Hematopoietic multipotent progenitor cell treated with erythropoietin and hydrocortisone succinate and interleukin-3 and kit ligand, for 6 days (in vitro differentiated cells): ENCODE measurements around the gene PYY.
"Not testable (repeated sequence)": the region's sequence is repeated elsewhere in the genome, so short reads cannot be mapped to it uniquely, and the experiment has no call there.

Experiments used
- DNase-seq: peaks from one replicate; pipeline ENCODE4 v3.0.0-alpha.2; 2015

Gene PYY

DNA sequence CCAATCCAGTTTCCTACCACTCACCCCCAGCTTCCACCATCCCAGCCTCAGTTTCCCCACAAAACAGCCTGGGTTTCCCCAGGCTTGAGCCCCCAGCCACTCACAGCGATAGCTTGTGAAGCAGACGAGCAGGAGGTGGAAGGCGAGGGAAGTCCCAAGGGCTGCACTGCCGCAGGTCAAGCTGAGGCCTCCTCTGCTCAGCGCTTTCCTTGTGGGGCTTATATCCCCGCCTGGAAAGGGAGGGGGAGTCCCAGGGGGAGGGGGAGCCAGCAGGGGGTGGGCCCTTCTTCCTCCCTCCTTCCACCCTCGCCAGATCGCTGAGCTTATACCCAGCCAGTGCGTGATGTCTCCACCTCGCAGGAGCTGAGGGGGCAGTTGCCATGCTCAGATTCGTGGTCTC is at the start of gene PYY:
Gene PYY (minus strand): TSS at position 195 of the 400 bp plus-strand sequence. CDS start 457 bp downstream, outside the sequence.
- DNase-seq = no peak

GRCh38 chr17:44002141-44002848 is 48.6 kb upstream of the PYY start:
- DNase-seq = no peak

- DNase-seq = no peak
Measured at GRCh38 chr17:44001461-44001920, 47.8 kb upstream of the PYY start.

DNA sequence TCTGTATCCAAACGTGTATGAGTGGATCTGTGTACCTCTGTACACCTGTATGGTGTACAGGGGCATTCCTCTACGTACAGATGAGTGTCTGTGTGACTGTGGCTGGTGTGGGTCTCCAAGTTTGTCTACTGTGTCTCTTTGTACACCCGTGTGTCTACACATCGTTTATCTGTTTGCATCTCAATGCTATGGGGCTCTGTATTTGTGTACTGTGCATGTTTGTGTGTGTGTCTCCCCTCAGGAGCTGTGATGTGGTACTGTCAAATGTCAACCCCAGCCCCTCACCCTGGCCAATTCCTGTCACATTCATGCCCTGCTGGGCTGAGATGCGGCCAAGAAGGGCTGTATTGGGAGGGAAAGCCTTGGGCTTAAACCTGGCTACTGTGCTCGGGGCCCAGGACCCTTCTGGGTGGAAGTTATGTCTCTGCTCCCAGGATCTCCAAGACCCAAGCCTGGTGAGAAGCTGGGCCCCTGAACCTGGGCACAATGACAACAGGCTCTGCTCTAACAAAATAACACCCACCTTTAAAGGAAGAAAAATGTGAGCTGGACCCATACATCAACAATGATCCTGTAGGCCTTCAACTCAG is 47.2 kb upstream of the PYY start:
- DNase-seq = no peak

DNA sequence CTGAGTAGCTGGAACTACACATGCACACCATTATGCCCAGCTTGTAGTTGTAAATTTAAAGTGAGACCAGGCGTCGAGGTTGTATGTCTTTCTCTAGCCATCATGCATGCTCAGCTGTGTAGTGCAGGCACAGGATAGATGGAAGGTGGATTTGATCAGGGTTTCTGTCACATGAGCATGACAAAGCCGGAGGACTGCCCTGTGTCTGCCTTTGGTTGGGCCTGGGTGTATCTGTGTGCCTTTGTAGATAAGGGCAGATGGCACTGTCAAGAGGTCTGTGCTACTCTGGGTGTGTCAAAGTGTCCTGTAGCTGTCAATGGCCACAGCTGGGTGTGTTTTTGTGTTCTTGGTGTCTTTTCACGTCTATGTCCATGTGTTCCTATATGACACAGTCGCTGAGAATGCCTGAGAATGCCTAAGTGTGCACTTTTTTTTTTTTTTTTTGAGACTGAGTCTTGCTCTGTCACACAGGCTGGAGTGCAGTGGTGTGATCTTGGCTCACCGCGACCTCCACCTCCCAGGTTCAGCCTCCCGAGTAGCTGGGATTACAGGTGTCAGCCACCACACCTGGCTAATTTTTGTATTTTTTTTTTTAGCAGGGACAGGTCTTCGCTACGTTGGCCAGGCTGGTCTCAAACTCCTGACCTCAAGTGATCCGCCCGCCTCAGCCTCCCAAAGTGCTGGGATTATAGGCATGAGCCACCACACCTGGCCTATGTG is 46.6 kb upstream of the PYY start:
- DNase-seq = peak; percentile 97

- no peak for DNase-seq
Measured at GRCh38 chr17:43999024-43999423, 45.3 kb upstream of the PYY start.

DNA sequence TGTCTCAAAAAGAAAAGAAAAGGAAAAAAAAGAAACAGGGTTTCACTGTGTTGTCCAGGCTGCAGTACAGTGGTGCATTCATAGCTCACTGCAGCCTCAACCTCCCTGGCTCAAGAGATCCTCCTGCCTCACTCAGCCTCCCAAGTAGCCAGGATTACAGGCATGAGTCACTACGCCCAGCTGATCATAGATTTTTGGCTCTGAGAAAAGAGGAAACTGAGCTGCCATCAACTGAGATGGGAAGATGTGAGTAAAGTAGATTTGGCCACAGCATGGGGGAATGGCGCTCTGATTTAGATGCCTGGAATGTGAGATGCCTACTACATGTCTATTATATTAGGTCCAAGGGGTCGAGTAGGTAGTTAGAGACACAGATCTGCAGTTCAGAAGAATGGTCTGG is 44.8 kb upstream of the PYY start:
- DNase-seq = no peak

GRCh38 chr17:43997180-43997579 is 43.4 kb upstream of the PYY start:
- not testable (repeated sequence) for DNase-seq

- no peak for DNase-seq
Measured at GRCh38 chr17:43995150-43995471, 41.4 kb upstream of the PYY start.

- peak; percentile 78 for DNase-seq
Measured at GRCh38 chr17:43994272-43995149, 40.8 kb upstream of the PYY start.

DNA sequence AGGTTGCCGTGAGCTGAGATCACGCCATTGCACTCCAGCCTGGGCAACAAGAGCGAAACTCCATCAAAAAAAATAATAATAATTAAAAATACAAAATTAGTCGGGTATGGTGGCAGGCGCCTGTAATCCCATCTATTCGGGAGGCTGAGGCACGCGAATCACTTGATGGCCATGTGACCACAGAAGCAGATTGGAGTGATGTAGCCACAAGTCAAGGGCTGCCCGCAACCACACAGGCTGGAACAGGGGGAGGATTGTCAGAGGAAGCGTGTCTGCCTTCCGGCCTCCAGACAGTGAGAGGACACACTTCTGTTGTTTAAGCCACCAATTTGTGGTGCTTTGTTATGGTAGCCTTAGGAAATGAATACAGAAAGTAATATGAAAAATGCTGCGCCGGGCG is 38.9 kb upstream of the PYY start:
- no peak for DNase-seq

DNA sequence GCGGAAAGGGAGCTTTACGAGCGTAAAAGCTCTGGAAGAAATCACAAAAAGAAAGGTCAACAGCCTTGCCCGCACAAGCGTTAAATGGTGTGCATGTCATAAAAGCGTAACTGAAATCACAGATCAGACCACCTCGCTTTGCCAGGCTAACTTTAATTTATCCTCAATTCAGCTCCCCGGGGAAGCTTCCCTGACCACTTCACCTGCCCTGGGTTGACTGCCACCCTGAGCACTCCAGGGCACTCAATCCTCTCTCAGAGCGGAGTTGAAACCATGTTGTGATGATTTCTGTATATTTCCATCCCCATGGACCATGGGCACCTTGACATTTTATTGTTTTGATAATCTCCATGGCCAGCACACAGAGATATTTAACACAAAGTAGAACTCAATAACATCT is 34.6 kb upstream of the PYY start:
- no peak for DNase-seq

DNA sequence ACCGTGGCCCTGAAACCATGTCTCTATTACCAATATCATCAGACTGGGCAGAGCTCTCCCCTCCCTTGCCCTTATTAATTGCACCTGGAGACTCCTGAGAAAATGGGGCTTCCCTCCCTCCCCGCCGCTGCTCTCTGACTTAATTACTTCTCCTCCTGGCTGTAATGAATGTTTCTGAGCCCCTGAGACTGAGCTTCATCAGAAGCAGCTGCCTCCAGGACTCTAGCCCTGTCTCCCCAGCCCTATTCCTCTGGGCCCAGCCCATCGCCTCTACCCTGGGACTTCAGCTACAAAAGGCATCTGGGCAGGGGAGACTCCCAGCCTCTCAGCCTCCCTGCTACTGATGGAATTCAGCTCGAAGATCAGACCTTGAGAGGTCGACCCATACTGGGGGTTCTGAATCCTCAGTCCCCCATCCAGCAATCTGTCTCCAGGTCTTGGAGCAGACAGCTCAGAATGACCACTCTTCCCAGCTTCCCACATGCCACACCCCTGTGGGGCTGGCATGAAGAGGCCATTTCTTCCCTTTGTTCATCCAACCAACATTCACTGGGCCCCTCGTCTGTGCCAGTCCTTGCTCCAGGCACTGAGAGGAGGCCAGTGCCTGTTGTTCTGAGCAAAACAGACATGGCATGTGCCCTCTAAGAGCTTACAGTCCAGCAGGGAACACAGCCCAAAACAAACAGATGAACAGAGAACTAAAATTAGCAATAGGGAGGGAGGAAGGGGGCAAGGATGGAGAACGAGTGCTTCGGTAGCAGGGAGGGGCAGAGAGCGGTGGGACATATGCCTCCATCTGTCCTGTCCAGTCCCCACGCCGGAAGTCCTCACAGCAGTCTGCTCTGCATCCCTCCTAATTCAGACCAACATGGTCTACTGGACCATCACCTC is 33.6 kb upstream of the PYY start:
- DNase-seq = no peak

DNA sequence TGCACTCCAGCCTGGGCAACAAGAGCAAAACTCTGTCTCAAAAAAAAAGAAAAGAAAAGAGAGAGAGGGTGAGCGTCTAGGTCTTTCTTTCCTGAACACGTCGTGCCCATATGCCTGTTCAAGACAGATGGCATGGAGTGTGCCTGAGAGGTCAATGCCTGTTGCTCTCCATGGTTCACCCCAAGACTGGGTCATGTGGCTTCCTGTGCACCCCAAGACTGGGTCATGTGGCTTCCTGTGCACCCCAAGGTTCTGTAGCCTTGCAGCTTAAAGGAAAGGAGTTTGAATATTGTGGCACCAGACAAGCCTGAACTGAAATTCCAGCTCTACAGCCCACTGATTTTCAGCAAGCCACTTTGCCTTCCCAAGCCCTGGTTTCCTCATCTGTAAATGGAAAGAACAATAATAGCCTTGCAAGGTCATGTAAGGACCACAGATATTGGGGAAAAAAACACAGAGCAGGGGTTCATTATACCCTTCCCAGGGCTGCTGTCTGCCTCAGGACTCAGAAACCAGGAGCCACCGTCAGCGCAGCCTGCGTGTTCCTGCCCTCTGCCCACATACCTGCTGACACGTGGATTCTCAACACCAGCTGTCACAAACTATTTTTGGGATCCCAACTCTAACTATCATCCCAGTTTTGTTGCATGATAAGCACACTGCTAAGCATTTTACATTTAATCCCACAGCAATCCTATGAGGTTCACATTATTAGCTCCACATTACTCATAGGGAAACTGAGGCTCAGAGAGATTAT is 32.7 kb upstream of the PYY start:
- DNase-seq = no peak

GRCh38 chr17:43984521-43984920 is 30.8 kb upstream of the PYY start:
- DNase-seq = no peak

DNA sequence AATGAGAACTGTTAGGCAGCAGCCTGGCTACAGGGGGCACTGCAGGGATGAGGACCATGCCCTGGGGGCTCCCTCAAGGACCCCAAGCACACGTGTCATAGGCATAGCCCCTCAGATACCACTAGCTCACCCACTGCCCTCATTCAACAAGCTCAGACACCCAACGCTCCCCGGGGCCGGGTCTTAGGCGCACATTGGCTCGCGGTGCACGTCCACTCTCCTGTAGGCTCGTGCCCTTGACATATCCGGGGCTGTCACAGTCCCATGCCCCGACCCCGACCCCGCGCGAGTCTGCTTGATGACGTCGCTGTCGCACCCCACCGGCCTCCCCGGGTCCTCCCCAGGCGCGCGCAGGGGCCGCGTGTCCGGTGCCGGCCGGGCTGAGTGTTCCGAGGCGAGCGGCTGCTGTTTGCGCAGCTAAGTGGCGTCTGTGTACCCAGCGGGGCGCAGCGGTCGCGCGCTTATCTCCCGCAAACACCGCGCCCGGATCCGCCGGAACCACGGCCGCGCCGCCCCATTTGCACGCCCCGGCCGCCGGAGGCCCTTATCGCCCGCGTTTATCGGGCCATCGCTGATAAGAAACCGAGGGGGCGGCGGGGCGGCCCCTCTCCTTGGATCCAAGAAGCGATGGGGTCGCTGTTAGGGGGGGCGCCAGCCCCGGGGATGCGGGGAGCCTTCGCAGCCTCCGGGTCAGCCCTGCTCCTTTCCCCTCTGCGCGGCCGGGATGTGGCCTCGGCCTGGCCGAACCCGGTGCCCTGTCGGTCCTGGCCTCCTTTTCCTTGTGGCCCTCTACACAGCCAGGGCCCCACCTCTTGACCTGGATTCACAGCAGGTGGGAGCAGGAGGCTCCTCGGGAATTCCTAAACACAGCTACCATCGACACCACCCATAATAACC is 30.0 kb upstream of the PYY start:
- DNase-seq = no peak

- DNase-seq = no peak
Measured at GRCh38 chr17:43983196-43983514, 29.4 kb upstream of the PYY start.

DNA sequence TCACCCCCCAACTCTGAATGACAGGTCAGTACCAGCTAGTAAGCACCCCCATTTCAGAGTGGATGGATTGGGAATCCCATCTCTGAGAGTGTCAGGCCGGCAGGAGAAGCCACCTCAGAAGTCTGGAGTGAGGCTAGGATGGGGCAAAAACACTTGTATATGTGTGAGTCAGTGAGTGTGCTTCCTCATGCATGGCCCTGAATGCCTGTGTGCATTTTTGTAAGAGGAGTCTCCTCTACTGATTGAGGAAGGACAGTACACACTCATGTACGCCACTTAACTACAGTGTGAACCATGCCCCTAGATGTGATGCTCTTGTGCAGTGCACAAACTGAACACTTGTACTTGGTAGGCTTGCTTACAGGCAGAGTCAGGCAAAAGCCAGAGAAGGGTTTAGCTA is 28.4 kb upstream of the PYY start:
- no peak for DNase-seq

DNA sequence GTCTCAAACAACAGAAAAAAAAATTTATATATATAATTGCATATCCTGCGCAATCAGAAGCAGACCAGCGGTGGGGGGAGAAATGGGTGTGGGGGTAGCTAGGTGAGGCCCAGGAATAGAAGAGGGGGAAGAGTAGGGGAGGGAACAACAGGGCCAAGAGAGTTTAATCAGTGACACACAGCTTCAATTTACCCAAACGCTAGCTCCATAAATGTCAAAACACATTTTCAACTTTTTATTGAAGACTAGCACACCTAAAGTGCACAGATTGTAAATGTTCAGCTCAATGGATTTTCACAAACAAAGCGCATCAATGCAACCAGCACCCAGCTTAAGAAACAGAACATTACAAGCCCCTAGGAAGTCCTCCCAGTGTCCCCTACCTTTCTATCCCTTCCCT is 25.9 kb upstream of the PYY start:
- DNase-seq = no peak

GRCh38 chr17:43979011-43979410 is 25.3 kb upstream of the PYY start:
- DNase-seq = no peak

DNA sequence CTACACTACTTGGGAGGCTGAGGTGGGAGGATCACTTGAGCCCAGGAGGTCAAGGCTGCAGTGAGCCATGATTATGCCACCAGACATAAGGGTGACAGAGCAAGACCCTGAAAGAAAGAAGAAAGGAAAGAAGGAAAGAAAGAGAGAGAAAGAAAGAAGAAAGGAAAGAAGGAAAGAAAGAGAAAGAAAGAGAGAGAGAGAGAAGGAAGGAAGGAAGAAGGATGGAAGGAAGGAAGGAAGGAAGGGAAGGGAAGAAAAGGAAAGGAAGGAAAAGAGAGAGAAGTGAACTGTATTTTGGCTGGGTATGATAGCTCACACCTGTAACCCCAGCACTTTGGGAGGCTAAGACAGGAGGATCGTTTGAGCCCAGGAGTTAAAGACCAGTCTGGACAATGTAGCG is 24.3 kb upstream of the PYY start:
- DNase-seq = no peak
